GM19452 (cell line): ENCODE data around the gene HLA-DQA2.
"Not testable (repeated sequence)": the region's sequence is repeated elsewhere in the genome, so short reads cannot be mapped to it uniquely, and the experiment has no call there.

Experiments
- ATAC-seq: cut with Tn5 transposase; IDR thresholded peaks from one replicate; pipeline ENCODE4 v1.9.1; 2021; ENCODE audit not compliant: unreplicated experiment

The HLA-DQA2 gene

GRCh38 chr6:32741031-32741960, at the start of gene HLA-DQA2:
Gene HLA-DQA2 (plus strand): TSS chr6:32741391. CDS start chr6:32741444, 53 bp downstream.
- no peak for ATAC-seq

GRCh38 chr6:32692019-32692418, 49.2 kb upstream of the HLA-DQA2 start:
- ATAC-seq: no peak

- ATAC-seq: no peak
Measured at GRCh38 chr6:32697031-32697430, 44.2 kb upstream of the HLA-DQA2 start.

- no peak for ATAC-seq
Measured at GRCh38 chr6:32700391-32701040, 40.7 kb upstream of the HLA-DQA2 start.

GRCh38 chr6:32703347-32703746, 37.8 kb upstream of the HLA-DQA2 start:
- no peak for ATAC-seq

- ATAC-seq: not testable (repeated sequence)
Measured at GRCh38 chr6:32705164-32705563, 36.0 kb upstream of the HLA-DQA2 start.

- no peak for ATAC-seq
Measured at GRCh38 chr6:32709625-32710024, 31.6 kb upstream of the HLA-DQA2 start.

GRCh38 chr6:32713241-32713640, 27.9 kb upstream of the HLA-DQA2 start:
- no peak for ATAC-seq

- ATAC-seq: no peak
Measured at GRCh38 chr6:32716396-32716795, 24.8 kb upstream of the HLA-DQA2 start.

- ATAC-seq: no peak
Measured at GRCh38 chr6:32718879-32719278, 22.3 kb upstream of the HLA-DQA2 start.

GRCh38 chr6:32738126-32738525, 3.1 kb upstream of the HLA-DQA2 start:
- no peak for ATAC-seq

- ATAC-seq: no peak
Measured at GRCh38 chr6:32742374-32742773, 1.2 kb downstream of the HLA-DQA2 start.

- no peak for ATAC-seq
Measured at GRCh38 chr6:32744776-32745175, 3.6 kb downstream of the HLA-DQA2 start.

- ATAC-seq: not testable (repeated sequence)
Measured at GRCh38 chr6:32745649-32746048, 4.5 kb downstream of the HLA-DQA2 start.

- no peak for ATAC-seq
Measured at GRCh38 chr6:32752580-32752979, 11.4 kb downstream of the HLA-DQA2 start.

GRCh38 chr6:32759669-32760068, 18.5 kb downstream of the HLA-DQA2 start:
- ATAC-seq: no peak

GRCh38 chr6:32761072-32761471, 19.9 kb downstream of the HLA-DQA2 start:
- ATAC-seq: no peak

- ATAC-seq: no peak
Measured at GRCh38 chr6:32761548-32761947, 20.4 kb downstream of the HLA-DQA2 start.

GRCh38 chr6:32763421-32763820, 22.2 kb downstream of the HLA-DQA2 start, which contains the start of gene HLA-DQB2:
Gene HLA-DQB2 (minus strand): TSS chr6:32763532. CDS start chr6:32763470, 62 bp downstream.
- ATAC-seq: no peak

GRCh38 chr6:32764048-32764447, 22.9 kb downstream of the HLA-DQA2 start:
- ATAC-seq: no peak

GRCh38 chr6:32772656-32773055, 31.5 kb downstream of the HLA-DQA2 start:
- ATAC-seq: no peak

GRCh38 chr6:32774426-32774825, 33.2 kb downstream of the HLA-DQA2 start:
- no peak for ATAC-seq
